H1 (cell line): ENCODE measurements around the gene CLASP2. TPM values are rescaled to one million over a fixed set of nuclear protein-coding genes. Genes with fewer than 3 reads are reported as not detected.

Experiments
- CTCF ChIA-PET: fragments of 300-600 bp; sonication (Branson Sonifier 250); formaldehyde crosslinking; loops from one replicate; lab custom pipeline; 2021; ENCODE audit not compliant: partially characterized antibody; lab: Charles Lee
- POLR2A ChIA-PET: fragments of 300-600 bp; sonication (Branson Sonifier 250); formaldehyde crosslinking; loops from one replicate; lab custom pipeline; 2021; ENCODE audit warnings: inconsistent platforms; ENCODE audit not compliant: partially characterized antibody; lab: Charles Lee
- DNase-seq, 2 experiments: peaks; one replicate each; pipeline versions ENCODE4 v3.0.0 to v3.0.0-alpha.2; 2010 to 2022; ENCODE audit warnings: low spot score in 2 of 2, low read depth in 1 of 2, mixed read lengths in 1 of 2
- FAIRE-seq: peaks from 2 replicates; lab custom pipeline; 2011; peaks lifted over from hg19 to GRCh38; lab: Jason Lieb, UNC
- H2AFZ ChIP-seq: 2 replicates; pipeline ENCODE4 v1.8.1; 2012; ENCODE audit warnings: low read length, inconsistent platforms
- H2AK5ac ChIP-seq: 2 replicates; pipeline ENCODE4 v1.6.1; 2013; ENCODE audit warnings: low read depth, low read length
- H2BK120ac ChIP-seq: replicated peaks from 2 replicates; pipeline ENCODE3; 2013; ENCODE audit warnings: low read depth, low read length, inconsistent platforms
- H2BK12ac ChIP-seq: 2 replicates; pipeline ENCODE4 v1.6.1; 2013; ENCODE audit warnings: low read depth, low read length
- H2BK15ac ChIP-seq: 2 replicates; pipeline ENCODE4 v1.6.1; 2013; ENCODE audit warnings: low read length
- H2BK20ac ChIP-seq: 2 replicates; pipeline ENCODE4 v1.6.1; 2013; ENCODE audit warnings: low read length
- H2BK5ac ChIP-seq: 2 replicates; pipeline ENCODE4 v1.6.1; 2013; ENCODE audit warnings: low read depth, low read length
- H3K14ac ChIP-seq: 2 replicates; pipeline ENCODE4 v1.6.1; 2013; ENCODE audit warnings: inconsistent platforms; ENCODE audit not compliant: insufficient read length
- H3K18ac ChIP-seq: 2 replicates; pipeline ENCODE4 v1.6.1; 2013; ENCODE audit warnings: low read length; ENCODE audit errors: extremely low read depth
- H3K23ac ChIP-seq: 2 replicates; pipeline ENCODE4 v1.6.1; 2013; ENCODE audit warnings: inconsistent platforms; ENCODE audit not compliant: insufficient read length
- H3K23me2 ChIP-seq: 2 replicates; pipeline ENCODE4 v1.6.1; 2013; ENCODE audit warnings: low read depth, low read length
- H3K27ac ChIP-seq: 2 replicates; pipeline ENCODE4 v1.6.1; 2011; ENCODE audit warnings: low read depth, low read length, inconsistent platforms
- H3K27me3 ChIP-seq, 4 experiments: replicated peaks in 1 of 4; 1 replicate in 1 of 4; 2 replicates in 3 of 4; pipeline versions ENCODE4 v1.6.1 to v1.8.1; 2011 to 2013; ENCODE audit warnings: low read length in 3 of 4, mild to moderate bottlenecking in 3 of 4, inconsistent platforms in 2 of 4, mixed read lengths in 2 of 4, moderate library complexity in 1 of 4; ENCODE audit not compliant: control insufficient read depth in 3 of 4, insufficient read depth in 3 of 4; ENCODE audit errors: extremely low read depth in 1 of 4
- H3K36me3 ChIP-seq, 4 experiments: 2 replicates each; pipeline versions ENCODE4 v1.6.1 to v1.8.1; 2011 to 2013; ENCODE audit warnings: mild to moderate bottlenecking in 4 of 4, low read length in 3 of 4, moderate library complexity in 2 of 4, control low read depth in 1 of 4, inconsistent platforms in 1 of 4; ENCODE audit not compliant: insufficient read depth in 4 of 4, control insufficient read depth in 2 of 4
- H3K4ac ChIP-seq: replicated peaks from 2 replicates; pipeline ENCODE3; 2013; ENCODE audit warnings: low read length, low read depth, mixed read lengths, inconsistent platforms; ENCODE audit not compliant: insufficient read length
- H3K4me1 ChIP-seq, 4 experiments: replicated peaks in 1 of 4; 1 replicate in 1 of 4; 2 replicates in 3 of 4; pipeline versions ENCODE4 v1.6.1 to v1.8.1; 2011 to 2013; ENCODE audit warnings: low read length in 3 of 4, inconsistent platforms in 2 of 4, mixed read lengths in 1 of 4; ENCODE audit not compliant: insufficient read depth in 4 of 4, control insufficient read depth in 3 of 4
- H3K4me2 ChIP-seq, 2 experiments: 2 replicates each; pipeline versions ENCODE4 v1.6.1 to v1.8.1; 2011 to 2013; ENCODE audit warnings: low read depth in 2 of 2, low read length in 2 of 2, control low read depth in 1 of 2, inconsistent platforms in 1 of 2, mild to moderate bottlenecking in 1 of 2; ENCODE audit not compliant: insufficient read depth in 1 of 2
- H3K4me3 ChIP-seq, 4 experiments: fragments of 200-600, 300-600 bp in 1 of 4; sonication (generic), shearing (Covaris generic), sonication (Bioruptor Twin) in 1 of 4; 2 replicates each; pipeline versions ENCODE4 v1.5.1 to v1.8.1; 2011 to 2016; ENCODE audit warnings: low read length in 4 of 4, low read depth in 3 of 4, control low read depth in 2 of 4, inconsistent platforms in 2 of 4, mild to moderate bottlenecking in 2 of 4, mixed read lengths in 1 of 4, moderate library complexity in 1 of 4; ENCODE audit not compliant: insufficient read depth in 2 of 4; ENCODE audit errors: extremely low read depth in 1 of 4
- H3K56ac ChIP-seq: replicated peaks from 2 replicates; pipeline ENCODE3; 2013; ENCODE audit warnings: low read depth, mild to moderate bottlenecking, mixed read lengths, low read length, inconsistent platforms; ENCODE audit not compliant: insufficient read length
- H3K79me1 ChIP-seq: 2 replicates; pipeline ENCODE4 v1.6.1; 2013; ENCODE audit warnings: low read depth, low read length, control low read depth
- H3K79me2 ChIP-seq, 2 experiments: 2 replicates each; pipeline versions ENCODE4 v1.6.1 to v1.8.1; 2012 to 2013; ENCODE audit warnings: low read length in 2 of 2, mild to moderate bottlenecking in 2 of 2, inconsistent platforms in 1 of 2; ENCODE audit not compliant: insufficient read depth in 2 of 2, control insufficient read depth in 1 of 2
- H3K9ac ChIP-seq, 4 experiments: replicated peaks in 1 of 4; 1 replicate in 1 of 4; 2 replicates in 3 of 4; pipeline versions ENCODE4 v1.6.1 to v1.8.1; 2011 to 2013; ENCODE audit warnings: low read depth in 3 of 4, low read length in 3 of 4, control low read depth in 2 of 4, mild to moderate bottlenecking in 2 of 4, moderate library complexity in 2 of 4, inconsistent platforms in 1 of 4; ENCODE audit errors: extremely low read depth in 1 of 4
- H3K9me3 ChIP-seq, 2 experiments: 2 replicates each; pipeline versions ENCODE4 v1.6.1 to v1.8.1; 2012 to 2013; ENCODE audit warnings: mild to moderate bottlenecking in 2 of 2, moderate library complexity in 2 of 2, control low read depth in 1 of 2, inconsistent platforms in 1 of 2, low read depth in 1 of 2, low read length in 1 of 2, mixed read lengths in 1 of 2; ENCODE audit not compliant: insufficient read depth in 2 of 2
- H4K20me1 ChIP-seq, 2 experiments: replicated peaks in 1 of 2; 2 replicates each; pipeline versions ENCODE3 to v1.8.1; 2011 to 2013; ENCODE audit warnings: inconsistent platforms in 2 of 2, low read length in 2 of 2, mild to moderate bottlenecking in 1 of 2; ENCODE audit not compliant: insufficient read depth in 2 of 2, control insufficient read depth in 1 of 2
- H4K5ac ChIP-seq: 2 replicates; pipeline ENCODE4 v1.6.1; 2013; ENCODE audit warnings: low read length, low read depth, mixed read lengths, inconsistent platforms; ENCODE audit not compliant: insufficient read length
- H4K8ac ChIP-seq: 2 replicates; pipeline ENCODE4 v1.8.0; 2013; ENCODE audit warnings: mild to moderate bottlenecking, moderate library complexity, low read length, inconsistent platforms; ENCODE audit not compliant: insufficient read depth; ENCODE audit errors: extremely low read depth
- H4K91ac ChIP-seq: replicated peaks from 2 replicates; pipeline ENCODE3; 2013; ENCODE audit warnings: low read length, mixed read lengths, inconsistent platforms; ENCODE audit not compliant: insufficient read length
- CEBPB ChIP-seq: IDR thresholded peaks from 2 replicates; pipeline ENCODE4 v1.6.1; 2012; ENCODE audit warnings: low read depth, low read length
- ZNF274 ChIP-seq: IDR thresholded peaks from 2 replicates; pipeline ENCODE4 v1.7.0; 2012; ENCODE audit warnings: low read length, borderline replicate concordance; ENCODE audit errors: extremely low read depth
- WGBS, 2 experiments: shearing (Covaris generic) in 1 of 2; methylation state at CpG; one replicate each; pipeline versions ENCODE4 v1.1.6 to v1.1.7; 2013 to 2015; ENCODE audit warnings: low lambda C conversion rate in 2 of 2, mixed read lengths in 2 of 2, inconsistent platforms in 1 of 2, low coverage in 1 of 2, missing lambda C conversion rate in 1 of 2; ENCODE audit not compliant: insufficient replicate concordance in 2 of 2, insufficient coverage in 1 of 2, insufficient read length in 1 of 2; ENCODE audit errors: extremely low coverage in 1 of 2, missing lambda C conversion rate in 1 of 2; 5-methylcytosine and 5-hydroxymethylcytosine counted together
- polyA plus RNA-seq, 7 experiments: library from polyadenylated mRNA; depleted of rRNA in 3 of 7; stranded (reverse) in 5 of 7; unstranded in 2 of 7; fragments of >200 nt in 5 of 7; fragments of 200-250 nt in 2 of 7; gene quantifications; 1 replicate in 5 of 7; 2 replicates in 1 of 7; 4 replicates in 1 of 7; pipeline versions ENCODE4 v1.2.1 to v1.2.3, GENCODE V29; 2011 to 2013; ENCODE audit warnings: missing spikeins in 2 of 7, mixed read lengths in 2 of 7
- total RNA-seq: library from RNA; stranded (reverse); fragmentation: NEBNext Ultra II Directional; extraction: Animal tissue kit (Norgen Biotek cat#: 25700); gene quantifications from 2 replicates; pipeline ENCODE4 v1.2.1, GENCODE V29; 2021
- TF ChIP-seq, protein P1 (sequence below): IDR thresholded peaks from 2 replicates; pipeline ENCODE4 v1.6.1; 2012; ENCODE audit warnings: low read length, inconsistent platforms

CLASP2 gene
- total and polyA plus RNA-seq, 2 of the 8 experiments (the other 6 are each of a cell fraction or from before 2014, with no cell fraction given), result 21.7 to 58.0 TPM

DNA sequence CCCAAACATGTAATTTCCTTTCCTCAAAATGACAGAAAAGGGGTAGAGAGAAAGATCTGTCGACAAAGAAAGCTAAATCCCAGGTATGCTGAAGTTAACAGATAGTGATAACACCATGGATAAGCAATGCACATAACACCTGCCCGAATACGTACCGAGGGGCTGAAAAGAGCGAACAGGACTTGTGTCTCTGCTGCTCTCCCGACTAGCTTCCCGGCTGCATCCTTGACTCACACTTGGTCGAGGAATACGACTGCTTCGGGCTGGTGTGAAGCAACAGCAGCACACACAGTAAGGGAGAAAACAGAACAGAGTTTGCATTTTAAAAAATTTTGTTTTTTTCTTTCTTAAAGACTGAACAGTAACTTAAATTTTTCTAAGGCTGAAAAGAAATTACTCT, 136.4 kb downstream of the CLASP2 start:
- Histone ChIP-seq H2BK12ac (no peak overlapping the region), H2BK15ac (no peak overlapping the region), H3K23me2 (no peaks in the 10 kb centered on the region), H2BK120ac (no peak overlapping the region), H4K20me1 (no peaks in the 10 kb centered on the region), H3K4me1 (peaks cover 4 to 25% (median 15%) of the 10 kb centered on the region in 4 experiments; a peak in 5 of 7 replicates), H3K27me3 (no peaks in the 10 kb centered on the region), H2AFZ (no peak overlapping the region), H3K9ac (no peak overlapping the region), H3K79me1 (no peaks in the 10 kb centered on the region), H2BK5ac (no peak overlapping the region), H2BK20ac (no peak overlapping the region), H3K4me2 (no peak overlapping the region), H3K36me3 (peaks cover 0 to 10% (median 0%) of the 10 kb centered on the region in 4 experiments; a peak in 1 of 8 replicates), H2AK5ac (peak overlapping the region; percentile 87; the same call in 1 of the 2 replicates), H4K91ac (no peak overlapping the region), H3K56ac (no peak overlapping the region), H3K23ac (no peak overlapping the region), H3K9me3 (no peaks in the 10 kb centered on the region), H3K18ac (no peak overlapping the region), H3K79me2 (no peaks in the 10 kb centered on the region), H4K5ac (no peak overlapping the region), H3K4ac (no peak overlapping the region), H3K14ac (no peak overlapping the region), H4K8ac (no peak overlapping the region)
- POLR2A ChIA-PET, result interaction anchor here (0.6 kb wide), 1 partner anchor 18 kb away, joined by 3 read pairs; no protein-coding TSS in a partner anchor
- FAIRE-seq (no peak), DNase-seq (no peak)
- CTCF ChIA-PET, result no interaction called here
- 76% methylated on average over 10 of the region's 10 CpGs; no CpG with 5 or more reads in 1 of the 2 experiments for WGBS, 2 experiments
- TF ChIP-seq CEBPB, result 0 out of 2 replicates have a peak, but pooled peaks have one; percentile 17
- TF ChIP-seq ZNF274, result no peak
- TF ChIP-seq, protein P1, sequence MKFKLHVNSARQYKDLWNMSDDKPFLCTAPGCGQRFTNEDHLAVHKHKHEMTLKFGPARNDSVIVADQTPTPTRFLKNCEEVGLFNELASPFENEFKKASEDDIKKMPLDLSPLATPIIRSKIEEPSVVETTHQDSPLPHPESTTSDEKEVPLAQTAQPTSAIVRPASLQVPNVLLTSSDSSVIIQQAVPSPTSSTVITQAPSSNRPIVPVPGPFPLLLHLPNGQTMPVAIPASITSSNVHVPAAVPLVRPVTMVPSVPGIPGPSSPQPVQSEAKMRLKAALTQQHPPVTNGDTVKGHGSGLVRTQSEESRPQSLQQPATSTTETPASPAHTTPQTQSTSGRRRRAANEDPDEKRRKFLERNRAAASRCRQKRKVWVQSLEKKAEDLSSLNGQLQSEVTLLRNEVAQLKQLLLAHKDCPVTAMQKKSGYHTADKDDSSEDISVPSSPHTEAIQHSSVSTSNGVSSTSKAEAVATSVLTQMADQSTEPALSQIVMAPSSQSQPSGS, result no peak
- TF ChIP-seq, all 59 proteins: peak for 1
- H3K4me3 ChIP-seq, result no peak overlapping the region
- H3K27ac ChIP-seq, result no peak overlapping the region
